Measurements from ENCODE around the gene FBXL7. TPM values are rescaled to one million over a fixed set of nuclear protein-coding genes. Genes with fewer than 3 reads are reported as not detected.
"Not testable (repeated sequence)": the region's sequence is repeated elsewhere in the genome, so short reads cannot be mapped to it uniquely, and the experiment has no call there.

The FBXL7 gene
- total RNA-seq, 1 donor from 2014 or later: 12.1 TPM

- DNase-seq (ENCODE audit: low spot score): no peak
These were observed 307.3 kb downstream of the FBXL7 start for GRCh38 chr5:15807248-15807647.

- DNase-seq (ENCODE audit: low spot score): no peak
These were observed 307.9 kb downstream of the FBXL7 start for GRCh38 chr5:15807871-15808270.

GRCh38 chr5:15808577-15808976 lies 308.6 kb downstream of the FBXL7 start:
- no peak for DNase-seq (ENCODE audit: low spot score)

GRCh38 chr5:15819617-15820016 lies 319.6 kb downstream of the FBXL7 start:
- DNase-seq (ENCODE audit: low spot score): no peak

- no peak for DNase-seq (ENCODE audit: low spot score)
These were observed 321.5 kb downstream of the FBXL7 start for GRCh38 chr5:15821506-15821905.

GRCh38 chr5:15823398-15823797 lies 323.4 kb downstream of the FBXL7 start:
- no peak for DNase-seq (ENCODE audit: low spot score)

GRCh38 chr5:15827741-15828140 lies 327.8 kb downstream of the FBXL7 start:
- DNase-seq (ENCODE audit: low spot score): no peak

GRCh38 chr5:15831408-15831807 lies 331.4 kb downstream of the FBXL7 start:
- DNase-seq (ENCODE audit: low spot score): no peak

GRCh38 chr5:15833365-15833764 lies 333.4 kb downstream of the FBXL7 start:
- DNase-seq (ENCODE audit: low spot score): no peak

- DNase-seq (ENCODE audit: low spot score): no peak
These were observed 334.7 kb downstream of the FBXL7 start for GRCh38 chr5:15834596-15835245.

GRCh38 chr5:15835514-15835913 lies 335.5 kb downstream of the FBXL7 start:
- DNase-seq (ENCODE audit: low spot score): no peak

- DNase-seq (ENCODE audit: low spot score): no peak
These were observed 337.7 kb downstream of the FBXL7 start for GRCh38 chr5:15837551-15838289.

GRCh38 chr5:15844253-15844652 lies 344.3 kb downstream of the FBXL7 start:
- no peak for DNase-seq (ENCODE audit: low spot score)

- DNase-seq (ENCODE audit: low spot score): no peak
These were observed 344.9 kb downstream of the FBXL7 start for GRCh38 chr5:15844871-15845270.

- DNase-seq (ENCODE audit: low spot score): no peak
These were observed 350.6 kb downstream of the FBXL7 start for GRCh38 chr5:15850536-15850935.

GRCh38 chr5:15850939-15851341 lies 351.0 kb downstream of the FBXL7 start:
- DNase-seq (ENCODE audit: low spot score): no peak

GRCh38 chr5:15852217-15852616 lies 352.2 kb downstream of the FBXL7 start:
- no peak for DNase-seq (ENCODE audit: low spot score)

GRCh38 chr5:15852949-15853348 lies 353.0 kb downstream of the FBXL7 start:
- DNase-seq (ENCODE audit: low spot score): no peak

GRCh38 chr5:15858326-15858725 lies 358.3 kb downstream of the FBXL7 start:
- DNase-seq (ENCODE audit: low spot score): no peak

- DNase-seq (ENCODE audit: low spot score): no peak
These were observed 364.7 kb downstream of the FBXL7 start for GRCh38 chr5:15864536-15865215.

- not testable (repeated sequence) for DNase-seq (ENCODE audit: low spot score)
These were observed 372.3 kb downstream of the FBXL7 start for GRCh38 chr5:15872259-15872658.

- no peak for DNase-seq (ENCODE audit: low spot score)
These were observed 377.9 kb downstream of the FBXL7 start for GRCh38 chr5:15877914-15878313.

- no peak for DNase-seq (ENCODE audit: low spot score)
These were observed 380.2 kb downstream of the FBXL7 start for GRCh38 chr5:15880201-15880600.

All from mucosa of gallbladder (tissue), 1 donor.